H1 (cell line): ENCODE results near the gene CRISPLD2. TPM values are rescaled to one million over a fixed set of nuclear protein-coding genes. Genes with fewer than 3 reads are reported as not detected.
A peak's percentile ranks its signal among the peaks of the same experiment; 100 is the strongest.

ENCODE experiments used
- CTCF ChIA-PET: fragments of 300-600 bp; sonication (Branson Sonifier 250); formaldehyde crosslinking; loops from one replicate; lab custom pipeline; 2021; ENCODE audit not compliant: partially characterized antibody; lab: Charles Lee
- POLR2A ChIA-PET: fragments of 300-600 bp; sonication (Branson Sonifier 250); formaldehyde crosslinking; loops from one replicate; lab custom pipeline; 2021; ENCODE audit warnings: inconsistent platforms; ENCODE audit not compliant: partially characterized antibody; lab: Charles Lee
- DNase-seq, 2 experiments: peaks; one replicate each; pipeline versions ENCODE4 v3.0.0 to v3.0.0-alpha.2; 2010 to 2022; ENCODE audit warnings: low spot score in 2 of 2, low read depth in 1 of 2, mixed read lengths in 1 of 2
- FAIRE-seq: peaks from 2 replicates; lab custom pipeline; 2011; peaks lifted over from hg19 to GRCh38; lab: Jason Lieb, UNC
- H2AFZ ChIP-seq: 2 replicates; pipeline ENCODE4 v1.8.1; 2012; ENCODE audit warnings: low read length, inconsistent platforms
- H2AK5ac ChIP-seq: 2 replicates; pipeline ENCODE4 v1.6.1; 2013; ENCODE audit warnings: low read depth, low read length
- H2BK120ac ChIP-seq: replicated peaks from 2 replicates; pipeline ENCODE3; 2013; ENCODE audit warnings: low read depth, low read length, inconsistent platforms
- H2BK12ac ChIP-seq: 2 replicates; pipeline ENCODE4 v1.6.1; 2013; ENCODE audit warnings: low read depth, low read length
- H2BK15ac ChIP-seq: 2 replicates; pipeline ENCODE4 v1.6.1; 2013; ENCODE audit warnings: low read length
- H2BK20ac ChIP-seq: 2 replicates; pipeline ENCODE4 v1.6.1; 2013; ENCODE audit warnings: low read length
- H2BK5ac ChIP-seq: 2 replicates; pipeline ENCODE4 v1.6.1; 2013; ENCODE audit warnings: low read depth, low read length
- H3K14ac ChIP-seq: 2 replicates; pipeline ENCODE4 v1.6.1; 2013; ENCODE audit warnings: inconsistent platforms; ENCODE audit not compliant: insufficient read length
- H3K18ac ChIP-seq: 2 replicates; pipeline ENCODE4 v1.6.1; 2013; ENCODE audit warnings: low read length; ENCODE audit errors: extremely low read depth
- H3K23ac ChIP-seq: 2 replicates; pipeline ENCODE4 v1.6.1; 2013; ENCODE audit warnings: inconsistent platforms; ENCODE audit not compliant: insufficient read length
- H3K23me2 ChIP-seq: 2 replicates; pipeline ENCODE4 v1.6.1; 2013; ENCODE audit warnings: low read depth, low read length
- H3K27ac ChIP-seq: 2 replicates; pipeline ENCODE4 v1.6.1; 2011; ENCODE audit warnings: low read depth, low read length, inconsistent platforms
- H3K27me3 ChIP-seq, 4 experiments: replicated peaks in 1 of 4; 1 replicate in 1 of 4; 2 replicates in 3 of 4; pipeline versions ENCODE4 v1.6.1 to v1.8.1; 2011 to 2013; ENCODE audit warnings: low read length in 3 of 4, mild to moderate bottlenecking in 3 of 4, inconsistent platforms in 2 of 4, mixed read lengths in 2 of 4, moderate library complexity in 1 of 4; ENCODE audit not compliant: control insufficient read depth in 3 of 4, insufficient read depth in 3 of 4; ENCODE audit errors: extremely low read depth in 1 of 4
- H3K36me3 ChIP-seq, 4 experiments: 2 replicates each; pipeline versions ENCODE4 v1.6.1 to v1.8.1; 2011 to 2013; ENCODE audit warnings: mild to moderate bottlenecking in 4 of 4, low read length in 3 of 4, moderate library complexity in 2 of 4, control low read depth in 1 of 4, inconsistent platforms in 1 of 4; ENCODE audit not compliant: insufficient read depth in 4 of 4, control insufficient read depth in 2 of 4
- H3K4ac ChIP-seq: replicated peaks from 2 replicates; pipeline ENCODE3; 2013; ENCODE audit warnings: low read length, low read depth, mixed read lengths, inconsistent platforms; ENCODE audit not compliant: insufficient read length
- H3K4me1 ChIP-seq, 4 experiments: replicated peaks in 1 of 4; 1 replicate in 1 of 4; 2 replicates in 3 of 4; pipeline versions ENCODE4 v1.6.1 to v1.8.1; 2011 to 2013; ENCODE audit warnings: low read length in 3 of 4, inconsistent platforms in 2 of 4, mixed read lengths in 1 of 4; ENCODE audit not compliant: insufficient read depth in 4 of 4, control insufficient read depth in 3 of 4
- H3K4me2 ChIP-seq, 2 experiments: 2 replicates each; pipeline versions ENCODE4 v1.6.1 to v1.8.1; 2011 to 2013; ENCODE audit warnings: low read depth in 2 of 2, low read length in 2 of 2, control low read depth in 1 of 2, inconsistent platforms in 1 of 2, mild to moderate bottlenecking in 1 of 2; ENCODE audit not compliant: insufficient read depth in 1 of 2
- H3K4me3 ChIP-seq, 4 experiments: fragments of 200-600, 300-600 bp in 1 of 4; sonication (generic), shearing (Covaris generic), sonication (Bioruptor Twin) in 1 of 4; 2 replicates each; pipeline versions ENCODE4 v1.5.1 to v1.8.1; 2011 to 2016; ENCODE audit warnings: low read length in 4 of 4, low read depth in 3 of 4, control low read depth in 2 of 4, inconsistent platforms in 2 of 4, mild to moderate bottlenecking in 2 of 4, mixed read lengths in 1 of 4, moderate library complexity in 1 of 4; ENCODE audit not compliant: insufficient read depth in 2 of 4; ENCODE audit errors: extremely low read depth in 1 of 4
- H3K56ac ChIP-seq: replicated peaks from 2 replicates; pipeline ENCODE3; 2013; ENCODE audit warnings: low read depth, mild to moderate bottlenecking, mixed read lengths, low read length, inconsistent platforms; ENCODE audit not compliant: insufficient read length
- H3K79me1 ChIP-seq: 2 replicates; pipeline ENCODE4 v1.6.1; 2013; ENCODE audit warnings: low read depth, low read length, control low read depth
- H3K79me2 ChIP-seq, 2 experiments: 2 replicates each; pipeline versions ENCODE4 v1.6.1 to v1.8.1; 2012 to 2013; ENCODE audit warnings: low read length in 2 of 2, mild to moderate bottlenecking in 2 of 2, inconsistent platforms in 1 of 2; ENCODE audit not compliant: insufficient read depth in 2 of 2, control insufficient read depth in 1 of 2
- H3K9ac ChIP-seq, 4 experiments: replicated peaks in 1 of 4; 1 replicate in 1 of 4; 2 replicates in 3 of 4; pipeline versions ENCODE4 v1.6.1 to v1.8.1; 2011 to 2013; ENCODE audit warnings: low read depth in 3 of 4, low read length in 3 of 4, control low read depth in 2 of 4, mild to moderate bottlenecking in 2 of 4, moderate library complexity in 2 of 4, inconsistent platforms in 1 of 4; ENCODE audit errors: extremely low read depth in 1 of 4
- H3K9me3 ChIP-seq, 2 experiments: 2 replicates each; pipeline versions ENCODE4 v1.6.1 to v1.8.1; 2012 to 2013; ENCODE audit warnings: mild to moderate bottlenecking in 2 of 2, moderate library complexity in 2 of 2, control low read depth in 1 of 2, inconsistent platforms in 1 of 2, low read depth in 1 of 2, low read length in 1 of 2, mixed read lengths in 1 of 2; ENCODE audit not compliant: insufficient read depth in 2 of 2
- H4K20me1 ChIP-seq, 2 experiments: replicated peaks in 1 of 2; 2 replicates each; pipeline versions ENCODE3 to v1.8.1; 2011 to 2013; ENCODE audit warnings: inconsistent platforms in 2 of 2, low read length in 2 of 2, mild to moderate bottlenecking in 1 of 2; ENCODE audit not compliant: insufficient read depth in 2 of 2, control insufficient read depth in 1 of 2
- H4K5ac ChIP-seq: 2 replicates; pipeline ENCODE4 v1.6.1; 2013; ENCODE audit warnings: low read length, low read depth, mixed read lengths, inconsistent platforms; ENCODE audit not compliant: insufficient read length
- H4K8ac ChIP-seq: 2 replicates; pipeline ENCODE4 v1.8.0; 2013; ENCODE audit warnings: mild to moderate bottlenecking, moderate library complexity, low read length, inconsistent platforms; ENCODE audit not compliant: insufficient read depth; ENCODE audit errors: extremely low read depth
- H4K91ac ChIP-seq: replicated peaks from 2 replicates; pipeline ENCODE3; 2013; ENCODE audit warnings: low read length, mixed read lengths, inconsistent platforms; ENCODE audit not compliant: insufficient read length
- ATF2 ChIP-seq: IDR thresholded peaks from 2 replicates; pipeline ENCODE4 v1.6.1; 2012; ENCODE audit warnings: low read length, inconsistent platforms
- BRCA1 ChIP-seq: IDR thresholded peaks from 2 replicates; pipeline ENCODE4 v1.6.1; 2012; ENCODE audit warnings: low read depth, low read length, improper control_type of control experiment
- CBX8 ChIP-seq: fragments of 300-800, 300-1000 bp; sonication (generic); IDR thresholded peaks from 2 replicates; pipeline ENCODE4 v1.7.1; 2016; ENCODE audit warnings: low read depth, low read length, borderline replicate concordance
- CEBPB ChIP-seq: IDR thresholded peaks from 2 replicates; pipeline ENCODE4 v1.6.1; 2012; ENCODE audit warnings: low read depth, low read length
- EP300 ChIP-seq, 2 experiments: IDR thresholded peaks; 1 replicate in 1 of 2; 2 replicates in 1 of 2; pipeline ENCODE4 v1.6.1; 2011 to 2012; ENCODE audit warnings: low read depth in 2 of 2, low read length in 2 of 2, mild to moderate bottlenecking in 2 of 2, borderline replicate concordance in 1 of 2, inconsistent platforms in 1 of 2, moderate library complexity in 1 of 2
- JUND ChIP-seq: IDR thresholded peaks from 2 replicates; pipeline ENCODE4 v1.6.1; 2011; ENCODE audit warnings: mild to moderate bottlenecking, improper control_type of control experiment, low read length
- KDM1A ChIP-seq: fragments of 200-600, 300-600 bp; sonication (generic); IDR thresholded peaks from 2 replicates; pipeline ENCODE4 v1.7.1; 2016; ENCODE audit warnings: mild to moderate bottlenecking, low read length, borderline replicate concordance
- KDM4A ChIP-seq: IDR thresholded peaks from one replicate; pipeline ENCODE4 v1.7.1; 2012; ENCODE audit warnings: low read depth, mild to moderate bottlenecking, moderate library complexity, low read length, inconsistent platforms; ENCODE audit not compliant: severe bottlenecking
- SP4 ChIP-seq: IDR thresholded peaks from 2 replicates; pipeline ENCODE4 v1.6.1; 2012; ENCODE audit warnings: low read length, inconsistent platforms
- SRF ChIP-seq: IDR thresholded peaks from 2 replicates; pipeline ENCODE4 v1.6.1; 2011; ENCODE audit warnings: mild to moderate bottlenecking, low read depth, low read length, moderate library complexity
- SUZ12 ChIP-seq: fragments of 200-600 bp; sonication (generic); IDR thresholded peaks from 2 replicates; pipeline ENCODE4 v1.6.1; 2012; ENCODE audit warnings: mild to moderate bottlenecking, inconsistent platforms, low read length, moderate library complexity, mixed read lengths
- YY1 ChIP-seq: IDR thresholded peaks from 2 replicates; pipeline ENCODE4 v1.6.1; 2011; ENCODE audit warnings: low read depth, mild to moderate bottlenecking, low read length
- WGBS, 2 experiments: shearing (Covaris generic) in 1 of 2; methylation state at CpG; one replicate each; pipeline versions ENCODE4 v1.1.6 to v1.1.7; 2013 to 2015; ENCODE audit warnings: low lambda C conversion rate in 2 of 2, mixed read lengths in 2 of 2, inconsistent platforms in 1 of 2, low coverage in 1 of 2, missing lambda C conversion rate in 1 of 2; ENCODE audit not compliant: insufficient replicate concordance in 2 of 2, insufficient coverage in 1 of 2, insufficient read length in 1 of 2; ENCODE audit errors: extremely low coverage in 1 of 2, missing lambda C conversion rate in 1 of 2; 5-methylcytosine and 5-hydroxymethylcytosine counted together
- polyA plus RNA-seq, 7 experiments: library from polyadenylated mRNA; depleted of rRNA in 3 of 7; stranded (reverse) in 5 of 7; unstranded in 2 of 7; fragments of >200 nt in 5 of 7; fragments of 200-250 nt in 2 of 7; gene quantifications; 1 replicate in 5 of 7; 2 replicates in 1 of 7; 4 replicates in 1 of 7; pipeline versions ENCODE4 v1.2.1 to v1.2.3, GENCODE V29; 2011 to 2013; ENCODE audit warnings: missing spikeins in 2 of 7, mixed read lengths in 2 of 7
- total RNA-seq: library from RNA; stranded (reverse); fragmentation: NEBNext Ultra II Directional; extraction: Animal tissue kit (Norgen Biotek cat#: 25700); gene quantifications from 2 replicates; pipeline ENCODE4 v1.2.1, GENCODE V29; 2021

CRISPLD2 gene
- total and polyA plus RNA-seq, 2 of the 8 experiments (the other 6 are each of a cell fraction or from before 2014, with no cell fraction given), result 2.7 to 5.1 TPM

- H3K4ac ChIP-seq, result no peak overlapping the region
- no peaks in the 10 kb centered on the region; the same call in 1 of the 2 replicates for H3K23me2 ChIP-seq
- H3K4me2 ChIP-seq, result no peak overlapping the region
- no peaks in the 10 kb centered on the region for H3K4me1 ChIP-seq
- H2BK120ac ChIP-seq, result no peak overlapping the region
- no peaks in the 10 kb centered on the region for H3K27me3 ChIP-seq
- no peaks in the 10 kb centered on the region for H4K20me1 ChIP-seq
- no peaks in the 10 kb centered on the region for H3K79me2 ChIP-seq
- H3K79me1 ChIP-seq, result no peaks in the 10 kb centered on the region
- H3K23ac ChIP-seq, result no peak overlapping the region
- DNase-seq (no peak), FAIRE-seq (no peak)
- H2AK5ac ChIP-seq, result no peak overlapping the region
- ChIA-PET POLR2A (no interaction called here), CTCF (interaction anchor here (0.9 kb wide), 1 partner anchor 105 kb away, joined by 3 read pairs; no protein-coding TSS in a partner anchor)
- no peak overlapping the region for H2BK5ac ChIP-seq
- 89% methylated on average over 9 of the region's 9 CpGs; no CpG with 5 or more reads in 1 of the 2 experiments for WGBS, 2 experiments
- H3K18ac ChIP-seq, result no peak overlapping the region
- H4K5ac ChIP-seq, result no peak overlapping the region
- H2BK15ac ChIP-seq, result no peak overlapping the region
- no peak overlapping the region for H3K14ac ChIP-seq
- H3K56ac ChIP-seq, result no peak overlapping the region
- TF ChIP-seq JUND (no peak), CBX8 (no peak), KDM4A (no peak), YY1 (no peak), CEBPB (no peak), EP300 (IDR thresholded peaks at IDR 0.05; ENCODE audit: borderline replicate concordance in 1 of 2, low read depth in 2 of 2, low read length in 2 of 2) (no peak), SP4 (no peak), ATF2 (no peak), SUZ12 (no peak), KDM1A (no peak), SRF (no peak), BRCA1 (no peak)
- no peak overlapping the region for H2BK12ac ChIP-seq
- H3K9ac ChIP-seq, result peak overlapping the region in 1 of 4 experiments; percentile 22; a peak in 1 of 7 replicates
- no peak overlapping the region for H3K27ac ChIP-seq
- H3K36me3 ChIP-seq, result no peaks in the 10 kb centered on the region
- H3K4me3 ChIP-seq, result no peak overlapping the region
- no peak overlapping the region for H2BK20ac ChIP-seq
- H3K9me3 ChIP-seq, result no peaks in the 10 kb centered on the region
- H4K8ac ChIP-seq, result no peak overlapping the region
- no peak overlapping the region for H4K91ac ChIP-seq
- H2AFZ ChIP-seq, result no peak overlapping the region
These were observed 48.5 kb downstream of the CRISPLD2 start for GRCh38 chr16:84868328-84868727.
